K562 (cell line): ENCODE measurements around the gene UQCRC1. TPM values are rescaled to one million over a fixed set of nuclear protein-coding genes. Genes with fewer than 3 reads are reported as not detected.

Source experiments
- ATAC-seq: fragments of 200-7000 bp; cut with Tn5 transposase; 3 replicates; pipeline ENCODE4 v1.9.1; 2020; ENCODE audit warnings: moderate library complexity
- BruUV-seq: library from RNA; stranded (reverse); fragments of 400-500 nt; replicated peaks from 2 replicates; lab custom pipeline; 2021; lab: Mats Ljungman, UMichigan
- CTCF ChIA-PET: fragments of 300-600 bp; formaldehyde crosslinking; extraction: SDS; loops from one replicate; lab custom pipeline; 2021; ENCODE audit warnings: low intra/inter-chr PET ratio; lab: Yijun Ruan, JAX
- POLR2A ChIA-PET: fragments of 300-600, 350-650 bp; sonication (Branson Sonifier 250); formaldehyde crosslinking; extraction: SDS; loops from one replicate; lab custom pipeline; 2021; ENCODE audit warnings: antibody characterized with exemption, inconsistent platforms; lab: Yijun Ruan, JAX
- DNase-seq, 4 experiments: peaks; one replicate each; pipeline versions ENCODE4 v3.0.0 to v3.0.0-alpha.2; 2011 to 2018; ENCODE audit warnings: low spot score in 3 of 4, mixed read lengths in 3 of 4; ENCODE audit errors: extremely low read depth in 1 of 4
- FAIRE-seq: peaks from 2 replicates; lab custom pipeline; 2011; peaks lifted over from hg19 to GRCh38; lab: Jason Lieb, UNC
- H2AFZ ChIP-seq: 2 replicates; pipeline ENCODE4 v1.6.0; 2011; ENCODE audit warnings: low read depth, low read length, control low read depth, inconsistent platforms
- H3K27ac ChIP-seq: fragments of 200-600 bp; 3 replicates; pipeline ENCODE4 v1.8.0; 2011; ENCODE audit warnings: low read depth, mild to moderate bottlenecking, control low read depth, inconsistent platforms, low read length, moderate library complexity, mixed read lengths; ENCODE audit errors: extremely low read depth
- H3K27me3 ChIP-seq, 2 experiments: fragments of 300-600 bp in 1 of 2; 2 replicates in 1 of 2; 3 replicates in 1 of 2; pipeline versions ENCODE4 v1.6.0 to v1.8.0; 2011; ENCODE audit warnings: inconsistent platforms in 2 of 2, low read length in 2 of 2, mild to moderate bottlenecking in 1 of 2, mixed read lengths in 1 of 2, moderate library complexity in 1 of 2; ENCODE audit not compliant: control insufficient read depth in 2 of 2, insufficient read depth in 2 of 2
- H3K36me3 ChIP-seq: fragments of 300-600 bp; 3 replicates; pipeline ENCODE4 v1.8.0; 2011; ENCODE audit warnings: mild to moderate bottlenecking, low read length, inconsistent platforms; ENCODE audit not compliant: control insufficient read depth, insufficient read depth
- H3K4me1 ChIP-seq, 2 experiments: fragments of 200-600 bp in 1 of 2; replicated peaks in 1 of 2; 2 replicates in 1 of 2; 3 replicates in 1 of 2; pipeline versions ENCODE4 v1.5.1 to v1.8.0; 2011; ENCODE audit warnings: inconsistent platforms in 2 of 2, low read length in 2 of 2, mild to moderate bottlenecking in 1 of 2, mixed read lengths in 1 of 2, moderate library complexity in 1 of 2; ENCODE audit not compliant: control insufficient read depth in 2 of 2, insufficient read depth in 2 of 2
- H3K4me2 ChIP-seq: 2 replicates; pipeline ENCODE4 v1.6.1; 2011; ENCODE audit warnings: low read length, control low read depth, inconsistent platforms, mixed read lengths; ENCODE audit not compliant: insufficient read depth
- H3K4me3 ChIP-seq: fragments of 200-600 bp; sonication (generic), shearing (Covaris generic); 2 replicates; pipeline ENCODE4 v1.5.1; 2016; ENCODE audit warnings: control low read depth, inconsistent platforms
- H3K79me2 ChIP-seq: fragments of 200-600 bp; 3 replicates; pipeline ENCODE4 v1.8.0; 2011; ENCODE audit warnings: low read length, inconsistent platforms; ENCODE audit not compliant: control insufficient read depth, insufficient read depth
- H3K9ac ChIP-seq, 2 experiments: 2 replicates each; pipeline versions ENCODE4 v1.6.0 to v1.6.1; 2011; ENCODE audit warnings: low read depth in 2 of 2, low read length in 2 of 2, control low read depth in 1 of 2, inconsistent platforms in 1 of 2, mild to moderate bottlenecking in 1 of 2, mixed read lengths in 1 of 2; ENCODE audit not compliant: insufficient read depth in 1 of 2
- H3K9me1 ChIP-seq: one replicate; pipeline ENCODE4 v1.6.0; 2011; ENCODE audit warnings: inconsistent platforms, mild to moderate bottlenecking, low read length, moderate library complexity; ENCODE audit not compliant: control insufficient read depth, insufficient read depth
- H3K9me3 ChIP-seq: replicated peaks from 2 replicates; pipeline ENCODE4 v1.5.1; 2011; ENCODE audit warnings: low read depth, low read length, inconsistent platforms; ENCODE audit not compliant: control insufficient read depth, insufficient read depth
- H4K20me1 ChIP-seq: replicated peaks from 2 replicates; pipeline ENCODE4 v1.6.1; 2011; ENCODE audit warnings: low read length, inconsistent platforms, mixed read lengths; ENCODE audit not compliant: control insufficient read depth, insufficient read depth
- HNRNPUL1 ChIP-seq: fragments of 200-400 bp; formaldehyde crosslinking; IDR thresholded peaks from 2 replicates; pipeline ENCODE4 v1.6.1; 2017; ENCODE audit warnings: low read length
- ZBTB40 ChIP-seq, 2 experiments: fragments of 450-650 bp in 1 of 2; sonication (generic) in 1 of 2; formaldehyde crosslinking in 1 of 2; IDR thresholded peaks; 2 replicates each; pipeline versions ENCODE4 v1.7.1 to v1.9.0; 2016 to 2022; ENCODE audit warnings: inconsistent platforms in 1 of 2, mild to moderate bottlenecking in 1 of 2, missing genetic modification reagents in 1 of 2
- ZNF165 ChIP-seq: fragments of 250-450 bp; sonication (Bioruptor Pico); IDR thresholded peaks from 2 replicates; pipeline ENCODE4 v1.4.0; 2020; ENCODE audit warnings: borderline replicate concordance
- ZNF232 ChIP-seq: sonication (generic); formaldehyde crosslinking; IDR thresholded peaks from 2 replicates; pipeline ENCODE4 v1.8.0; 2022; ENCODE audit warnings: mild to moderate bottlenecking, missing genetic modification reagents
- ZNF24 ChIP-seq: fragments of 450-650 bp; IDR thresholded peaks from 2 replicates; pipeline ENCODE4 v1.6.1; 2016
- WGBS: fragments of 100-300 bp; shearing (Covaris generic); methylation state at CpG from one replicate; pipeline ENCODE4 v1.1.6; 2016; ENCODE audit warnings: low coverage, mixed read lengths; ENCODE audit not compliant: insufficient coverage; ENCODE audit errors: missing lambda C conversion rate; 5-methylcytosine and 5-hydroxymethylcytosine counted together
- in situ Hi-C: fragments of 300-500 bp; cut with MboI; formaldehyde crosslinking; loops from 4 replicates; pipeline ENCODE4 v1.15.0; 2018; ENCODE audit warnings: inconsistent platforms, mixed read lengths
- intact Hi-C: fragments of 100-400 bp; cut with micrococcal nuclease; formaldehyde crosslinking; loops from 2 replicates; pipeline ENCODE4 v1.14.2; 2022
- polyA plus RNA-seq, 8 experiments: library from polyadenylated mRNA; depleted of rRNA in 4 of 8; stranded (reverse) in 5 of 8; unstranded in 3 of 8; fragments of >200 nt; fragmentation: Nextera tagmentation in 2 of 8; fragmentation: Illumina TruSeq in 1 of 8; extraction: Ambion mirVana in 2 of 8; extraction: Trizol in 1 of 8; gene quantifications; 2 replicates each; pipeline versions ENCODE4 v1.2.1 to v1.2.3, GENCODE V29; 2011 to 2014; ENCODE audit warnings: inconsistent platforms in 1 of 8, missing spikeins in 1 of 8
- total RNA-seq, 7 experiments: library from RNA; depleted of rRNA in 6 of 7; stranded (reverse); fragments of >200 nt in 6 of 7; fragmentation: Illumina TruSeq in 2 of 7; extraction: Trizol in 2 of 7; gene quantifications; 2 replicates each; pipeline versions ENCODE4 v1.2.1 to v1.2.3, GENCODE V29; 2011 to 2021; ENCODE audit warnings: low replicate concordance in 1 of 7

UQCRC1 gene
- total and polyA plus RNA-seq, 9 of the 15 experiments (the other 6 are each of a cell fraction or from before 2014, with no cell fraction given), result 125 to 424 (median 268) TPM

- Histone ChIP-seq H3K9me1 (no peaks in the 10 kb centered on the region), H3K79me2 (no peaks in the 10 kb centered on the region), H4K20me1 (no peaks in the 10 kb centered on the region), H3K9ac (no peak overlapping the region; a peak in 1 of 4 replicates), H2AFZ (no peak overlapping the region), H3K4me3 (no peak overlapping the region), H3K4me2 (no peak overlapping the region), H3K36me3 (no peaks in the 10 kb centered on the region), H3K9me3 (no peaks in the 10 kb centered on the region), H3K27ac (no peak overlapping the region), H3K27me3 (no peaks in the 10 kb centered on the region), H3K4me1 (peaks cover 11 to 56% of the 10 kb centered on the region in 2 experiments)
- no peak for ATAC-seq
- 60% methylated on average over 8 of the region's 11 CpGs for WGBS
- intact Hi-C loops, result no loop called here
- no peak for DNase-seq
- TF ChIP-seq ZNF165 (CRISPR knock-in tag), result no peak
- TF ChIP-seq ZNF24, result no peak
- no peak for TF ChIP-seq ZBTB40 (IDR thresholded peaks at IDR 0.05)
- no peak for TF ChIP-seq ZBTB40 (CRISPR knock-in tag; IDR thresholded peaks at IDR 0.05)
- no peak for TF ChIP-seq HNRNPUL1
- TF ChIP-seq ZNF232 (CRISPR knock-in tag), result no peak
- no peak for FAIRE-seq
- in situ Hi-C loops, result no loop called here
- ChIA-PET CTCF (no interaction called here), POLR2A (no interaction called here)
- no TSS peak for BruUV-seq
Measured at GRCh38 chr3:48565186-48565585, 44.3 kb downstream of the UQCRC1 start.
